22Rv1 (cell line): ENCODE results near the gene VTI1A.

ENCODE experiments used
- ZFX ChIP-seq: fragments of 450-650 bp; IDR thresholded peaks from 2 replicates; pipeline ENCODE4 v1.6.1; 2017; ENCODE audit warnings: antibody characterized with exemption, borderline replicate concordance
- TF ChIP-seq, protein P1 (sequence below): fragments of 450-650 bp; IDR thresholded peaks from 2 replicates; pipeline ENCODE4 v1.5.1; 2017; ENCODE audit warnings: mild to moderate bottlenecking

GRCh38 chr10:112671743-112672142 lies 224.7 kb downstream of the VTI1A start:
- TF ChIP-seq, protein P1, sequence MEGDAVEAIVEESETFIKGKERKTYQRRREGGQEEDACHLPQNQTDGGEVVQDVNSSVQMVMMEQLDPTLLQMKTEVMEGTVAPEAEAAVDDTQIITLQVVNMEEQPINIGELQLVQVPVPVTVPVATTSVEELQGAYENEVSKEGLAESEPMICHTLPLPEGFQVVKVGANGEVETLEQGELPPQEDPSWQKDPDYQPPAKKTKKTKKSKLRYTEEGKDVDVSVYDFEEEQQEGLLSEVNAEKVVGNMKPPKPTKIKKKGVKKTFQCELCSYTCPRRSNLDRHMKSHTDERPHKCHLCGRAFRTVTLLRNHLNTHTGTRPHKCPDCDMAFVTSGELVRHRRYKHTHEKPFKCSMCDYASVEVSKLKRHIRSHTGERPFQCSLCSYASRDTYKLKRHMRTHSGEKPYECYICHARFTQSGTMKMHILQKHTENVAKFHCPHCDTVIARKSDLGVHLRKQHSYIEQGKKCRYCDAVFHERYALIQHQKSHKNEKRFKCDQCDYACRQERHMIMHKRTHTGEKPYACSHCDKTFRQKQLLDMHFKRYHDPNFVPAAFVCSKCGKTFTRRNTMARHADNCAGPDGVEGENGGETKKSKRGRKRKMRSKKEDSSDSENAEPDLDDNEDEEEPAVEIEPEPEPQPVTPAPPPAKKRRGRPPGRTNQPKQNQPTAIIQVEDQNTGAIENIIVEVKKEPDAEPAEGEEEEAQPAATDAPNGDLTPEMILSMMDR: no peak
- no peak for TF ChIP-seq ZFX
